C4-2B (cell line): Measurements from ENCODE around the gene EXOC7.

ENCODE experiments used
- ZFX ChIP-seq: fragments of 450-650 bp; IDR thresholded peaks from 2 replicates; pipeline ENCODE4 v1.6.1; 2017
- TF ChIP-seq, protein P1 (sequence below): fragments of 450-650 bp; conservative IDR thresholded peaks from 2 replicates; pipeline ENCODE4 v1.5.1; 2017; ENCODE audit warnings: mild to moderate bottlenecking

DNA sequence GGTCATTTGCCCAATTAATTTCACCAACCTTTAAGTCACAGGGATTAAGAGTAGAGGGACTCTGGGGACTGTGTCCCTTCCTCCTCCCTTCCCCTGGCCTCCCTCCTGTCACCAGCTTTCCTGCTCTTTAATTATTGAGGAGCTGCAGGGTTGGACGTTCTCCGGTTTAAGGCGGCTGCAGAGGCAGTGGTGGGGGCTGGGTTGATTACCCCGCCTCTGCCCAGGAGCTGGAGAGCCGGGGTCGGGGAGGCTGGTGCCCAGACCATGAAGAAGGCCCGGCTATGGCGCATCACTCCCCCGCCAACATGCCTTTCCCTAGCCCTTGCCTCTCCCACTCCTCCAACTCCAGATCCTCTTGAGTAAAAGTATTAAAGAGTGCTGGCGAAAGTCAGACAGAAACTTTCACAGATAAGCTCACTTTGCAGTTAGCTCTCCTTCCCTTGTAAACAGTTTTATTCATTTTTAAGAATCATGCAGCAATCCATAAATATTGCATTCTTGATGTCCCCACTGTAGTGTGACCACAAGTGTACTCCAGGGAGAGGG is 38.5 kb upstream of the EXOC7 start:
- TF ChIP-seq, protein P1, sequence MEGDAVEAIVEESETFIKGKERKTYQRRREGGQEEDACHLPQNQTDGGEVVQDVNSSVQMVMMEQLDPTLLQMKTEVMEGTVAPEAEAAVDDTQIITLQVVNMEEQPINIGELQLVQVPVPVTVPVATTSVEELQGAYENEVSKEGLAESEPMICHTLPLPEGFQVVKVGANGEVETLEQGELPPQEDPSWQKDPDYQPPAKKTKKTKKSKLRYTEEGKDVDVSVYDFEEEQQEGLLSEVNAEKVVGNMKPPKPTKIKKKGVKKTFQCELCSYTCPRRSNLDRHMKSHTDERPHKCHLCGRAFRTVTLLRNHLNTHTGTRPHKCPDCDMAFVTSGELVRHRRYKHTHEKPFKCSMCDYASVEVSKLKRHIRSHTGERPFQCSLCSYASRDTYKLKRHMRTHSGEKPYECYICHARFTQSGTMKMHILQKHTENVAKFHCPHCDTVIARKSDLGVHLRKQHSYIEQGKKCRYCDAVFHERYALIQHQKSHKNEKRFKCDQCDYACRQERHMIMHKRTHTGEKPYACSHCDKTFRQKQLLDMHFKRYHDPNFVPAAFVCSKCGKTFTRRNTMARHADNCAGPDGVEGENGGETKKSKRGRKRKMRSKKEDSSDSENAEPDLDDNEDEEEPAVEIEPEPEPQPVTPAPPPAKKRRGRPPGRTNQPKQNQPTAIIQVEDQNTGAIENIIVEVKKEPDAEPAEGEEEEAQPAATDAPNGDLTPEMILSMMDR, result no peak
- TF ChIP-seq ZFX, result no peak
